GM18508 (cell line): Measurements from ENCODE around the gene KPNB1.

Source experiments
- ATAC-seq: cut with Tn5 transposase; IDR thresholded peaks from one replicate; pipeline ENCODE4 v1.9.1; 2021; ENCODE audit warnings: moderate number of reproducible peaks; ENCODE audit not compliant: insufficient read depth, unreplicated experiment

KPNB1 gene

GRCh38 chr17:47635734-47636133, 14.0 kb upstream of the KPNB1 start:
- ATAC-seq = no peak

GRCh38 chr17:47636273-47637030, 13.3 kb upstream of the KPNB1 start:
- no peak for ATAC-seq

- ATAC-seq = no peak
These were observed 10.8 kb upstream of the KPNB1 start for GRCh38 chr17:47638903-47639302.

DNA sequence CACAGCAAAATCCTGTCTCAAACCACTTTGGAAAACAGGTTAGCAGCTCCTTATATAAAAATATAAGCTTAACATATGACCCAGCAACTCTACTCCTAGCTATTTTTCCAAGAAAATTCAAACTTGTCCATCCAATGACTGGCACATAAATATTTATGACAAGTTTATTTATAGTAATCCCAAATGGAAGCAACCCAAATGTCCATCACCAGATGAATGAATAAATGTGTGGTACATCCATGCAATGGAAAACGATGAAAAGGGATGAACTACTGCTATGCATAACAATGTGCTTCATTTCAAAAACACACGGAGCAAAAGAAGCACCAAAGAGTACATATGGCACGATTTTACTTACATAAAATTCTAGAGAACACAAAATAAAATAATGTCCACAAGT, 9.6 kb upstream of the KPNB1 start:
- ATAC-seq = no peak

DNA sequence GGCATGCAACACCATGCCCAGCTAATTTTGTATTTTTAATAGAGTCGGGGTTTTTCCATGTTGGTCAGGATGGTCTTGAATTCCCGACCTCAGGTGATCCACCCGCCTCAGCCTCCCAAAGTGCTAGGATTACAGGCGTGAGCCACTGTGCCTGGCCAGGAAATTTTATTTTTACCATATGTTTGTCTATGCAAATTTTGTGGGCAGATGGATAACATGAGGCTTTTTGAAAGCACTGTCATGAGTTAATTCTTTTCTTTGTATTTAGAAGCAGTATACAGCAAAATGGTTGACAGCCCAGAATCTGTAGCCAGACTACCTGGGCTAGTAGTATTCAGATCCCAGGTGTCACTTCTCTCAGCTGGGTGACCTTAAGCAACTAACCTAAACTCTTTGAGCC, 8.5 kb upstream of the KPNB1 start:
- no peak for ATAC-seq

GRCh38 chr17:47643116-47643515, 6.6 kb upstream of the KPNB1 start:
- no peak for ATAC-seq

DNA sequence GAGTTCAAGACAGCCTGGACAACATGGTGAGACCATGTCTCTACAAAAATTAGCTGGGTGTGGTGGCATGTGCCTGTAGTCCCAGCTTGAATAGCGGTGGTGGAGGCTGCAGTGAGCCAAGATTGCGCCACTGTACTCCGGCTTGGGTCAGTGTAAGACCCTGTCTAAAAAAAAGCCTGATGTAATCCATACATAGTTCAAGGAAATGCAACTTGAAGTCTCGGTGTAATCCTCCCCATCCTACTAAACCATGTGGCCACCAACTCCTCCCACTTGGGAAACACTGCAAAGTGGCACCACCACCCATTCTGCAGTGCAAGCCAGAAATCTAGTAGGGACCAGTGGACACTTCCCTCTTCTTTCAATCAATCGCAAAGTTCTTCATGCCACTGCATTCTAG, 5.4 kb upstream of the KPNB1 start:
- ATAC-seq = no peak

- ATAC-seq = no peak
These were observed 329 bp downstream of the KPNB1 start for GRCh38 chr17:47649972-47650524.

DNA sequence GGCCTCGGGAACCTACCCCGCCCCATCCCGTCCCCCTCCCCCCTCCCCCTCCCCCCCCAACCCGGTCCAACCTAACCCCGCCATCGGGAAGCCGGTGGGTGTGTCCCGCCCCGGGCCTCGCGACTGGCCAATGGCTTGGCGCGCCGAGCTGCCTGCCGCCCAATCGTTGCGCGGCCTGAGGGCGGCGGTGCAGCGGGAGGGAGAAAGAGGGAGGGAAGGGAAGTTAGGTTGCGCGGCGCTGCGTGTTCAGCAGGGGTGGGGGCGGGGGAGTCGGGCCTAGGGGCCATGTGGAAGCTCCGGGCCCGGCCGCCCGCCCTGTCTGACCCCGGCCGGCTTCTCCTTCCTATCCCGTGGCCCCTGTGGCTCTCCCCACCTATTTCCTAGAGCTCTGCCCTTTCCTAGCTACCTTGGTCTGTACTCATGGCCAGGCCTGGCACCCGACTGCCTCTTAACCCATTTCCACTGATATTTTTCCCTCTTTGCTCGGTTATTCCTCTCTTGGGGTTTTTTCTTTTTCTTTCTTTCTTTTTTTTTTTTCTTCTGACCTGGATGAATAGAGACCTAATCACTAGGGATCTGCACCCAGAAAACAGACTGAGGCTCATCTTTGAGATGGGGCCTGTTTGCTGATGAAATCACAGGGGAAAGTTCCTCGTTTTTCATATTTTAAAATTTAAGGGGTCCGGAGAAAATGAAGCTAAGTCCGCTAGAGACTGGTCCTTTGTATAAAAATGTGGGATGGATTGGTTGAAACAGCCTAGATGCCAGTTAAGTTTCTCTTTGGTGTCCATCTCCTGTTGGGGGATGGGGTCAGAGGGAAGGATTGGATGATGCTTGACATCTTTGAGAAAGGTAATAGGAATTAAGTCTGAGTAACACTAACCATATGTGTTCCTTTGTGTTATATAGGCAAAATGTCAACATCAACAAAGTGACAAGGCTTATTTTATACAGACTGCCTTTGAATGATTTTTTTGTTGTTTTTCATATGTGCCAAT, 1.1 kb downstream of the KPNB1 start:
- ATAC-seq = no peak

DNA sequence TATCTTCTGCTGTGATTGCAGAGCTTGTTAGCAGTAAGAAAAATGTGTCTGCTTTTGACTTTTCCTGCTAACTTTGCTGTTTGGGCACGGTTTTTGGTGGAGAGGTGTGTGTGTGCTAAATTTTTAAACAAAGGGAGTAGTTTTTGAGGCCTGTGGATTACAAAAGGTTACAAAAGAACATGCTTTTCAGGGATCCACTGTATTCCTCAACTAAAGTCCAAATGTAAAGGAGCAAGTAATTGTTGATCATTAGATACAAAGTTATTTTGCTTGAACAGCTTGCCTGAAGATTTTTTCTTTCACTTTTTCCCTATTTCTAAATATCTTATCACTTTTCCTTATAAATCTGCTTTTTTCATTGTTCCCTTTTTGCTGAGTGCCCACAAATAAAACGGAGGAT, 2.0 kb downstream of the KPNB1 start:
- ATAC-seq = no peak

- no peak for ATAC-seq
These were observed 2.9 kb downstream of the KPNB1 start for GRCh38 chr17:47652570-47652969.

DNA sequence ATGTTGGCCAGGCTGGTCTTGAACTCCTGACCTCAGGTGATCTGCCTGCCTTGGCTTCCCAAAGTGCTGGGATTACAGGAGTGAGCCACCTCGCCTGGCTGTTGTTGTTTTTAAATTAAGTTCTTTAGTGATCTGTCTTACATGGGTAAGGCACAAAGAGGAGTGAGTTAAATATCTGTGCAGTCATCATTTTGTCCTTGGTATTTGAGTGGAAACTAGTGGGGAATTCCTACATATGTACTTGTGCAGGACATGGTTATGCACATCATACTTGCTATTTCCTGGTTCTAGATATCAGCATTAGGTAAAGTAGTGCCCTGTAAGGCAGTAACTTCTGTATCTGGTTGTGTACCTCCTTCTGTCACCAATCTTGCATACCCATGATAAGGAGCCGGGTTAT, 3.7 kb downstream of the KPNB1 start:
- ATAC-seq = no peak

GRCh38 chr17:47654991-47655390, 5.3 kb downstream of the KPNB1 start:
- no peak for ATAC-seq

- no peak for ATAC-seq
These were observed 10.4 kb downstream of the KPNB1 start for GRCh38 chr17:47660064-47660492.

GRCh38 chr17:47663912-47664623, 14.3 kb downstream of the KPNB1 start:
- ATAC-seq = no peak

GRCh38 chr17:47664624-47664941, 14.9 kb downstream of the KPNB1 start:
- ATAC-seq = no peak

DNA sequence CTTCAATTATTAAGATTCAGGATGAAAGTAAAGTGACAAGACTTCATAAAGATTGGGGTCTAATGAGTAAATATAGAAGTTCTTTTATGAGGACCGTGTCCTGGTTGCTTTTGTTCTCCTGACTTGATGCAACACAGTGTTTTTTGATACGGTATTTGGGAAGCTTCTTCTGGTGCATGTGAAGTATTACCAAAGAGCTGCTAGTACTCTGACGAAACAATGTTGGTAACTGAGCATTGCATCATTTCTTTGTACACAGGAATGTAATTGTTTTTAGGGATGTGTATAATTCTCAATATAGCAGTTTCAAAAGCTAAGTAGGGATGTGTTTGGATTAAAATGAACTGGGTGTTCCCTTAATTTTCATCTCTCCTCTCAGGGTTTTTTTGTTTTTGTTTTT, 15.9 kb downstream of the KPNB1 start:
- ATAC-seq = no peak

DNA sequence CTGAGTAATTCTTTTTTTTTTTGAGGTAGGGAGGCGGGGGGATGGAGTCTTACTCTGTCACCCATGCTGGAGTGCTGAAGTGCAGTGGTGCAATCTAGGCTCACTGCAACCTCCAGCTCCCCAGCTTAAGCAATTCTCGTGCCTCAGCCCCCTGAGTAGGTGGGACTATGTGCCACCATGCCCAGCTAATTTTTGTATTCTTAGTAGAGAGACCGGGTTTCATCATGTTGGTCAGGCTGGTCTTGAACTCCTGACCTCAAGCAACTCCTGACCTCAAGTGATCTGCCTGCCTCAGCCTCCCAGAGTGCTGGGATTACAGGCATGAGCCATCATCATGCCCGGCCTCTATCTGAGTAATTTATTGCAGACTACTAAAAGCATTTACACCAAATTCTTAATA, 19.4 kb downstream of the KPNB1 start:
- no peak for ATAC-seq

DNA sequence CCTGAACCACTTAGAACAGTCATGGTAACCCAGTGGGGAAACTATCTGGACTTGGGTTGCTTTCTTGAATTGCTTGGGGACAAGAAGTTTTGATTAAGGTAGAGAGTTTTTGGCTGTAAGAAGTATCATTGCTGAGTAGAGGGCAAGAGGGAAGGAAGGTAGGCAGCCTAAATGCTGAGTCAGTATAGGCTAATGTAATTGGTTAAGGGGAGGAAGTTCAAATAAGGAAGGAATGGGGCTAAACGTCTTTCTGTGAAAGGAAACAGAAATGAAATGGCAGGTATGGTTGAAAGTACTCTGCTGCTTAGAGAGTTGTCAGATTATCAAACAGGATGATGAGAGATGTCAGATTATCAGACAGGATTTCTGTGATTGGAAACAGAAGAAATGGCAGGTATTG, 20.3 kb downstream of the KPNB1 start:
- no peak for ATAC-seq

GRCh38 chr17:47674499-47674898, 24.8 kb downstream of the KPNB1 start:
- ATAC-seq = no peak
